ENCODE measurements around the gene FGF11. TPM values are rescaled to one million over a fixed set of nuclear protein-coding genes. Genes with fewer than 3 reads are reported as not detected.

FGF11 gene
- polyA plus RNA-seq (2011; rRNA removed) = 0.58 and 0.63 TPM in 2 replicates
- polyA minus RNA-seq (2011; rRNA and poly(A)+ RNA removed) = 0.28 and 0.39 TPM in 2 replicates

DNA sequence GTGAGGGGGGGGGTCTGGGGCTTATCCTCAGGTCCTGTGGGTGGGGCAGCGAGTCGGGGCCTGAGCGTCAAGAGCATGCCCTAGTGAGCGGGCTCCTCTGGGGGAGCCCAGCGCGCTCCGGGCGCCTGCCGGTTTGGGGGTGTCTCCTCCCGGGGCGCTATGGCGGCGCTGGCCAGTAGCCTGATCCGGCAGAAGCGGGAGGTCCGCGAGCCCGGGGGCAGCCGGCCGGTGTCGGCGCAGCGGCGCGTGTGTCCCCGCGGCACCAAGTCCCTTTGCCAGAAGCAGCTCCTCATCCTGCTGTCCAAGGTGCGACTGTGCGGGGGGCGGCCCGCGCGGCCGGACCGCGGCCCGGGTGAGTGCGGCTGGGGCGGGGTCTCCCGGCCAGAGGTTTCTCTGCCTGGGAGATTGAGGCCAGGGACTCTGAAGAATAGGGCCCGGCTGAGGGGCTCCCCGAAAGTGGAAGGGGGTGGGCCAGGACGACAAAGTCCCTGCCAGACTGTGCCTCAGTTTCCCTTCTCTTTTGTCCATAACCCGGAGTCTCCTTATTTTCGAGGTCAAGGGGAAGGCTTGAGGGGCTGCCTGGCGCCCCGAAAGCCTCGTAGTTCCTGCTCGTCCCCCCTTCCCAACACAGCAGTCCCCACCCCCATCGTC lies at the start of gene FGF11:
Gene FGF11 (plus strand): TSS at position 51 of the 651 bp plus-strand sequence. CDS start 109 bp downstream, at position 160.
- Histone ChIP-seq H3K27me3 (ENCODE audit: control insufficient read depth, insufficient read depth, low read length) (peaks cover 31% of the 10 kb centered on the region), H3K9me3 (ENCODE audit: control insufficient read depth, insufficient read depth, low read length) (peaks cover 6% of the 10 kb centered on the region; the same call in 1 of the 2 replicates), H3K27ac (ENCODE audit: low read depth, low read length) (no peak within 1 kb of the TSS), H3K4me3 (ENCODE audit: low read depth, low read length) (peak within 1 kb of the TSS; percentile 56)
- CTCF ChIA-PET = no interaction called here
- POLR2A ChIA-PET = interaction anchor here (0.5 to 0.8 kb wide), 2 partner anchors 44 kb away, joined by 3 to 4 read pairs; partner anchors contain the start of gene POLR2A
- TF ChIP-seq, protein P1, sequence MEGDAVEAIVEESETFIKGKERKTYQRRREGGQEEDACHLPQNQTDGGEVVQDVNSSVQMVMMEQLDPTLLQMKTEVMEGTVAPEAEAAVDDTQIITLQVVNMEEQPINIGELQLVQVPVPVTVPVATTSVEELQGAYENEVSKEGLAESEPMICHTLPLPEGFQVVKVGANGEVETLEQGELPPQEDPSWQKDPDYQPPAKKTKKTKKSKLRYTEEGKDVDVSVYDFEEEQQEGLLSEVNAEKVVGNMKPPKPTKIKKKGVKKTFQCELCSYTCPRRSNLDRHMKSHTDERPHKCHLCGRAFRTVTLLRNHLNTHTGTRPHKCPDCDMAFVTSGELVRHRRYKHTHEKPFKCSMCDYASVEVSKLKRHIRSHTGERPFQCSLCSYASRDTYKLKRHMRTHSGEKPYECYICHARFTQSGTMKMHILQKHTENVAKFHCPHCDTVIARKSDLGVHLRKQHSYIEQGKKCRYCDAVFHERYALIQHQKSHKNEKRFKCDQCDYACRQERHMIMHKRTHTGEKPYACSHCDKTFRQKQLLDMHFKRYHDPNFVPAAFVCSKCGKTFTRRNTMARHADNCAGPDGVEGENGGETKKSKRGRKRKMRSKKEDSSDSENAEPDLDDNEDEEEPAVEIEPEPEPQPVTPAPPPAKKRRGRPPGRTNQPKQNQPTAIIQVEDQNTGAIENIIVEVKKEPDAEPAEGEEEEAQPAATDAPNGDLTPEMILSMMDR (IDR thresholded peaks at IDR 0.05; ENCODE audit: low read depth, low read length) = no peak
- DNase-seq (ENCODE audit: low read depth, low spot score) = no peak

DNA sequence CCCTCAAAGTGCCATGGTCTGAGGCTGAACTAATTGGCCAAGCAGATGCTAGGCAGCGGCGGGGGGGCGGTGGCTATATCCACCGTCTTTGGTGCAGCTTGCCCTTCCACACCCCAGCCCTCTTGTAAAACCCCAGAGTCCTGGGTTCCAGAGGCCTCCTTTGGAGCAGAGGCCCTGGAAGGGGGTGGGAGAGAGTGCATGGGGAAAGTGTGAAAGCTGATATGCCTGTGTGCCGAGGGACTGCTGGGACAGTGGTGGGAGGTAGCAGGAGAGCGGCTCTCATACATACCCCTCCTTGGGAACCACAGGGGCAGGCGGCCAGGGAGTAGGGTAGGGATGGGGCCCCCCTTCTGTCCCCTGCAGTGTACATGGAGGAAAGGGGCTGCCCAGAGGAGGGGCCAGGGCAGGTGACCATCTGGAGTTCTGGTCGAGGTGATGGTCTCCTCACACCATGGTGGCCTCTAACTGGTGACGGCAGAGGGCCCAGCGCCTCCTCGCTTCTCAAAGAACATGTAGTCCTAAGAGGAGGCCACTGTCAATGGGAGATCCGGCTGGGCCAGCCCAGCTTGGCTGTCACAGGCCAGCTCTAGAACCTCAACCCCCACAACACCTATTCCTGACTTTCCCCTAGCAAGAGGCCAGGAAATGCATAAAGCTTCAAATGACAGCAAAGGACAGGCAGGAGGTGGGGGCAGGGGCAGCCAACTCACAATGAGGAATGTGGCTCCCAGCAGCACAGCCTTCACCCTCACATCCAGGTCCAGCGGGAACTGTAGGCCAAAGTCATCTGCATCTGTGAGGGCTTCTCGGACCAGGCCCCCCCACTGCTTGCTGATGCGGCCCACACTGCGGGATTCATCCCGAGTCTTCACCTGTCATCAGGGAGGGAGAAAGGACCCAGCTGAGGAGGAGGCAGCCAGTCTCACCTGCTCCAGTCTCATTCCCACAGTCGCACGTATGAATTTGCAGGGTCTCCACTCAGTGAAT lies 49.1 kb upstream of the FGF11 start:
- Histone ChIP-seq H3K4me3 (ENCODE audit: low read depth, low read length) (no peak overlapping the region), H3K27ac (ENCODE audit: low read depth, low read length) (no peak overlapping the region), H3K9me3 (ENCODE audit: control insufficient read depth, insufficient read depth, low read length) (no peaks in the 10 kb centered on the region; the same call in 1 of the 2 replicates), H3K27me3 (ENCODE audit: control insufficient read depth, insufficient read depth, low read length) (no peaks in the 10 kb centered on the region)
- CTCF ChIA-PET = no interaction called here
- TF ChIP-seq, protein P1 (IDR thresholded peaks at IDR 0.05; ENCODE audit: low read depth, low read length) = no peak
- DNase-seq (ENCODE audit: low read depth, low spot score) = no peak
- POLR2A ChIA-PET = interaction anchor here (0.6 kb wide), 1 partner anchor 72 kb away, joined by 3 read pairs; no protein-coding TSS in a partner anchor

- H3K27me3 ChIP-seq (ENCODE audit: control insufficient read depth, insufficient read depth, low read length) = no peaks in the 10 kb centered on the region
- TF ChIP-seq, protein P1 (IDR thresholded peaks at IDR 0.05; ENCODE audit: low read depth, low read length) = no peak
- no peak overlapping the region for H3K4me3 ChIP-seq (ENCODE audit: low read depth, low read length)
- ChIA-PET CTCF (no interaction called here), POLR2A (interaction anchor here (0.6 kb wide), 1 partner anchor 71 kb away, joined by 3 read pairs; no protein-coding TSS in a partner anchor)
- DNase-seq (ENCODE audit: low read depth, low spot score) = no peak
- no peaks in the 10 kb centered on the region; the same call in 1 of the 2 replicates for H3K9me3 ChIP-seq (ENCODE audit: control insufficient read depth, insufficient read depth, low read length)
- H3K27ac ChIP-seq (ENCODE audit: low read depth, low read length) = no peak overlapping the region
Observed at GRCh38 chr17:7391307-7391706, 48.0 kb upstream of the FGF11 start.

DNA sequence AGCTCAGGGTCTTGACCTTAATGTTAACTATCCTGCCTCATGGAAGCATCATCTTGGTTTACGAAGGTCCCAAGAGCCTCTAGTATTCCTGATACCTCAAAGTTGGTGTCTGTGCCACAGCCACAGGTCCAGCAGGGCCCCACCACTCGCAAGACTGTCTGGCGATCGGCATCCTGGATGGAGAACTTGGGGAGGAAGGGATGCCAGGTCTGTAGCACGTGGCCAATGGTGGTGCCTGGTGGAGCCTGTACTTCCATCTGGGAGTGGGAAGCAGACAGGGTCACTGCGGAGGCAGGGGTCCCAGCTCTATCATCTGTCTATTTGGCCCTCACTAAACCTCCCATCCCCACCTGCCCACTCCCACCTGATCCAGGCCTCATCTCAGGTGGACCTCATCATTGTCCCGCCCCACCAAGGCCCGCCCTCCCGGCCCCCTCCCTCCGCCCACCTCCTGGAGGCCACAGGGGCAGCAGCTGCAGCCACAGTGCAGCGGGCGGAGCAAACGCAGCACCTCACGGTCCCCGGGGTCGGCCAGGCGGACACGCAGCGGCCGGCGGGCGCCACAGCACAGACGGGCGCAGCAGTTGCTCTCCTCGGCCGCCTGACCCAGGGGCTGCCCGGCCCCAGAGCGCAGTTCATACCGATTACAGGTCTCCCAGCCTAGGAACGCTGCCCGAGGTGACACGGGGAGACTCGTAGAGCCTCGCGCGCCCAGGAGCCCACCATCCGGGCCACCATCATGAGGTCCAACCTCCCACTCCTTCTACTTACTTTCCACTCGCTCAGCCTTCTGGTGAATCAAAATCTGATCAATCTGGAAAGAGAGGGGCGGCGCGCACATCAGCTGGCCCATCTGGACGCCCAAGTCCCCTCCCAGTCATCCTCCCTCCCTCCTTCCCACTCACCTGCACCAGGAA lies 46.4 kb upstream of the FGF11 start:
- DNase-seq (ENCODE audit: low read depth, low spot score) = no peak
- Histone ChIP-seq H3K4me3 (ENCODE audit: low read depth, low read length) (peak overlapping the region; percentile 87), H3K27ac (ENCODE audit: low read depth, low read length) (no peak overlapping the region), H3K9me3 (ENCODE audit: control insufficient read depth, insufficient read depth, low read length) (no peaks in the 10 kb centered on the region; the same call in 1 of the 2 replicates), H3K27me3 (ENCODE audit: control insufficient read depth, insufficient read depth, low read length) (no peaks in the 10 kb centered on the region)
- TF ChIP-seq, protein P1 (IDR thresholded peaks at IDR 0.05; ENCODE audit: low read depth, low read length) = no peak
- ChIA-PET CTCF (interaction anchor here (0.6 kb wide), 1 partner anchor 40 kb away, joined by 3 read pairs; no protein-coding TSS in a partner anchor), POLR2A (no interaction called here)

Measured in AG04450 (cell line).